NCI-H526 (cell line): Measurements from ENCODE around the gene TST.
A peak's percentile ranks its signal among the peaks of the same experiment; 100 is the strongest.

ENCODE experiments used
- DNase-seq, 2 experiments: peaks; one replicate each; lab custom pipeline; 2025; lab: John Stamatoyannopoulos, UW

TST gene

GRCh38 chr22:37053310-37054055, 34.2 kb upstream of the TST start:
- no peak for DNase-seq

GRCh38 chr22:37052386-37053309, 33.4 kb upstream of the TST start:
- no peak for DNase-seq

GRCh38 chr22:37051391-37052385, 32.4 kb upstream of the TST start, which contains the start of gene KCTD17:
Gene KCTD17 (plus strand): TSS chr22:37051742. CDS start chr22:37051761, 19 bp downstream.
- DNase-seq: peak in 1 of 2 experiments; percentile 69

GRCh38 chr22:37050913-37051312, 31.7 kb upstream of the TST start:
- no peak for DNase-seq

GRCh38 chr22:37049224-37049623, 30.0 kb upstream of the TST start:
- no peak for DNase-seq

- no peak for DNase-seq
Observed at GRCh38 chr22:37048133-37048532, 28.9 kb upstream of the TST start.

- DNase-seq: no peak
Observed at GRCh38 chr22:37047006-37047405, 27.8 kb upstream of the TST start.

- DNase-seq: no peak
Observed at GRCh38 chr22:37046589-37046988, 27.3 kb upstream of the TST start.

- peak in 1 of 2 experiments; percentile 27 for DNase-seq
Observed at GRCh38 chr22:37045958-37046357, 26.7 kb upstream of the TST start.

GRCh38 chr22:37044634-37045625, 25.7 kb upstream of the TST start:
- no peak for DNase-seq

GRCh38 chr22:37043828-37044538, 24.7 kb upstream of the TST start:
- peak; percentile 52 to 83 for DNase-seq

GRCh38 chr22:37043209-37043827, 24.1 kb upstream of the TST start:
- DNase-seq: no peak

- no peak for DNase-seq
Observed at GRCh38 chr22:37039466-37039865, 20.2 kb upstream of the TST start.

- DNase-seq: no peak
Observed at GRCh38 chr22:37037669-37038068, 18.4 kb upstream of the TST start.

GRCh38 chr22:37036655-37037377, 17.6 kb upstream of the TST start:
- no peak for DNase-seq

GRCh38 chr22:37033605-37034430, 14.6 kb upstream of the TST start:
- no peak for DNase-seq

- DNase-seq: no peak
Observed at GRCh38 chr22:37032535-37033460, 13.6 kb upstream of the TST start.
